Measurements from ENCODE around the gene RITA1. TPM values are rescaled to one million over a fixed set of nuclear protein-coding genes. Genes with fewer than 3 reads are reported as not detected.

Gene RITA1
- total RNA-seq, 1 donor from 2014 or later = 9.9 TPM

Small RNA genes within 50 kb of the gene (microRNA-seq; reads per million reads assigned to microRNA genes)
- gene MIR7106 (ENCODE audit: borderline number of aligned reads) = not detected

Other genes with a start within 250 kb of the RITA1 start
- 34.7 TPM for gene OAS3, start 247.2 kb upstream of the RITA1 start, total RNA-seq
- 36.6 TPM for gene OAS2, start 207.2 kb upstream of the RITA1 start, total RNA-seq
- 69.9 TPM for gene DTX1, start 129.0 kb upstream of the RITA1 start, total RNA-seq
- gene RASAL1, start 50.0 kb upstream of the RITA1 start, total RNA-seq = not detected
- not detected for gene CFAP73, start 36.0 kb upstream of the RITA1 start, total RNA-seq
- 46.3 TPM for gene DDX54, start 243 bp upstream of the RITA1 start, total RNA-seq
- 37.1 TPM for gene TPCN1, start 35.7 kb downstream of the RITA1 start, total RNA-seq
- 28.5 TPM for gene SLC8B1, start 149.4 kb downstream of the RITA1 start, total RNA-seq
- 62.9 TPM for gene PLBD2, start 172.9 kb downstream of the RITA1 start, total RNA-seq
- gene SDS, start 218.2 kb downstream of the RITA1 start, total RNA-seq = 4.3 TPM
- 5.7 TPM for gene SDSL, start 236.7 kb downstream of the RITA1 start, total RNA-seq